GM12801 (cell line): ENCODE measurements around the gene RNU5D-1.

Experiments used
- TF ChIP-seq, protein P1 (sequence below): IDR thresholded peaks from one replicate; pipeline ENCODE4 v1.5.1; 2011; ENCODE audit warnings: control low read depth; ENCODE audit not compliant: insufficient read length; ENCODE audit errors: extremely low read depth

Gene RNU5D-1

DNA sequence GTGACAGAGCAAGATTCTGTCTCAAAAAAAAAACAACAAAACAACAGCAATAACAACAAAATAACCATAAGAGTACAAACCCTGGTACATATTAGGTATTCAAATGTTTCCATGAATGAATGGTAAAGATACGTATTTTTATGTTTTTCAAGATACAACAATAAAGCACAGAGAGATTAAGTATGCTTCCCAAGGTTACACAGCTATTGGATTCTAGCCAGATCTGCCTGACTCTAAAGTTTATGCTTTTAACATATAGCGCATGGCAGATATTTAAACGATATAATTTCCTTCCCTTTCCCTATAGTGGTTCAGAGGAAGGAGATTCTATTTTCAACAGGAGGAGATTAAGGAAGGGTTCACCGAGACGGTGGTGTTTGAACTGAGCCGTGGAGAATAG, 25.5 kb downstream of the RNU5D-1 start:
- TF ChIP-seq, protein P1, sequence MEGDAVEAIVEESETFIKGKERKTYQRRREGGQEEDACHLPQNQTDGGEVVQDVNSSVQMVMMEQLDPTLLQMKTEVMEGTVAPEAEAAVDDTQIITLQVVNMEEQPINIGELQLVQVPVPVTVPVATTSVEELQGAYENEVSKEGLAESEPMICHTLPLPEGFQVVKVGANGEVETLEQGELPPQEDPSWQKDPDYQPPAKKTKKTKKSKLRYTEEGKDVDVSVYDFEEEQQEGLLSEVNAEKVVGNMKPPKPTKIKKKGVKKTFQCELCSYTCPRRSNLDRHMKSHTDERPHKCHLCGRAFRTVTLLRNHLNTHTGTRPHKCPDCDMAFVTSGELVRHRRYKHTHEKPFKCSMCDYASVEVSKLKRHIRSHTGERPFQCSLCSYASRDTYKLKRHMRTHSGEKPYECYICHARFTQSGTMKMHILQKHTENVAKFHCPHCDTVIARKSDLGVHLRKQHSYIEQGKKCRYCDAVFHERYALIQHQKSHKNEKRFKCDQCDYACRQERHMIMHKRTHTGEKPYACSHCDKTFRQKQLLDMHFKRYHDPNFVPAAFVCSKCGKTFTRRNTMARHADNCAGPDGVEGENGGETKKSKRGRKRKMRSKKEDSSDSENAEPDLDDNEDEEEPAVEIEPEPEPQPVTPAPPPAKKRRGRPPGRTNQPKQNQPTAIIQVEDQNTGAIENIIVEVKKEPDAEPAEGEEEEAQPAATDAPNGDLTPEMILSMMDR = no peak

DNA sequence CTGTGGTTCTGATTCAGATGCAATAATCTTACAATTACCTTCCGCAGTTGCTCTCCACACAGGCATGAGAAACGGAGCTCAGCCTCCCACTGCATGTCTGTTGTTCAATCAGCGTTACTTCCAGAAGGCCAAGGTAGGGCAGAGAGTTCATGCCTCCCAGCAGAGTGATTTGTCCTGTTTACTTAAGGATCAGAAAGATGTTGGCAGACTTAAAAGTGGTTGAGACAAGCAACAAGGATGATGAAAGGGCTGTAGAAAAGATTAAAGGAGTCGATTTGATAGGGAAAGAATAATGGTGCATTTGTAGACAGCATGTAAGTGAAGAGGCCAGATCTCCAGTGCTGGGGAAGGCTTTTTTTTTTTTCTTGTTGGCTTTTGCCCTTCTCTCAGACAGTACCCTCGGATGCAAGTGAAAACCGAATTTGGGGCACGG, 29.8 kb downstream of the RNU5D-1 start:
- TF ChIP-seq, protein P1 = no peak

DNA sequence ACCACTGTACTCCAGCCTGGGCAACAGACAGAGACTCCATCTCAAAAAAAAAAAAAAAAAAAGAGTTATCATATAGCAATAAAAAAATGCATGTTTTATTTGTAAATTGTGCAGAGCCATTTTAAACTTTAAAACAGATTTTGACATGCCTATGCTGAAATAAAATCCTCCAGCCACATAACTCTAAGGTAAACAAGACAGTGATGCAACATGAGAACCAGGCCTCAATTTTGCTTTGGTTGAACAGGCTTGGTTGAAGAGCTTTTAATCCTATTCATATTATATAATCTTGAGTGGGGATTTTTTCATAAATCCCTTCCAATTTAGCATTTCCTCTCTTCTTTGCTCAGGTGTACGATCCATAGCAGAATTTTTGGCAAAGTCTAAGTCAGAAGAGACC, 30.4 kb downstream of the RNU5D-1 start:
- TF ChIP-seq, protein P1 = no peak

DNA sequence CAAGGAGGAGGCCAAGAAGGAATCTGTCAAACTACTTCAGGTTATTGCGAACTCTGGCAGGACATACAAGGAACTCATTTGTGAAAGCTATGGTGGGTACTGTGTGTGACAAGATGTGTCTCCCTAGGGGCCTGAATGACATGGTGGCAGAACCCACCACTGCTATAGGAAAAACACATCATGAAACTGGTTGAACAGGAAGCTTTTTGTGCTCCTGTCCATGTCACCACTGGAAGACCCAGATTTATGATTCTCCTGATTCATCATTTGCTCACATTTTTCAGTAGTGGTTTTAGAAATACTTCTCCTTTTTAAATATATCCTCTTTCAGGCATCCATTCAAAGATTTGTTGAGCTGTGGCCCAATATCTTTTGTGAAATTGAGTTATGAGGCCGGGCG, 32.8 kb downstream of the RNU5D-1 start:
- TF ChIP-seq, protein P1 = no peak

DNA sequence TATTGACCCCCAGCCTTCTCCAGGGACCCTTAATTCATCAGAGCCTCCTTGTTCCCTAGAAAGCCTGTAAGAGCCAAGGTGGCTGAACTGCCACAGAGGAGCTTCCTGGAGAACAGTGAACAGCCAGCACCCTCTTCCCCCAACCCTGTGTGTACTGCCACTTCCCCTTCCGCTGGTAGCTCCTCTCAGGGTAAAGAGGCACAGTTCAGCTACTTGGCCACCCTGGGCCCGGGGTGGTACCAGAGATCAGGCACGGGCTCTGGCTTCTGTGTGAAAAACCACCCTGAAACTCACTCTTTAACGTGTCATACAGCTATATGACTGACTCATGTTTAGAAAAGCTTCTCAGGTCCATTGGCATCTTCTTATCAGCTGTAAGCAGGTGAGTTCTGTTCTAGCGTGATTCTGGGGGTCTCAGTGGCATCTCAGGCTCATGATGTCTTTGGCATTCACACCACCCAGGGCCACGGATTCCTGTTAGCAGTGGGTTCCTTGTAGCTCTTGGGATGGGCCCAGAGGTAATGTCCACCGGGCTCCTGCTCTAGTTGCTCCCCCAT, 34.1 kb downstream of the RNU5D-1 start:
- TF ChIP-seq, protein P1 = no peak

DNA sequence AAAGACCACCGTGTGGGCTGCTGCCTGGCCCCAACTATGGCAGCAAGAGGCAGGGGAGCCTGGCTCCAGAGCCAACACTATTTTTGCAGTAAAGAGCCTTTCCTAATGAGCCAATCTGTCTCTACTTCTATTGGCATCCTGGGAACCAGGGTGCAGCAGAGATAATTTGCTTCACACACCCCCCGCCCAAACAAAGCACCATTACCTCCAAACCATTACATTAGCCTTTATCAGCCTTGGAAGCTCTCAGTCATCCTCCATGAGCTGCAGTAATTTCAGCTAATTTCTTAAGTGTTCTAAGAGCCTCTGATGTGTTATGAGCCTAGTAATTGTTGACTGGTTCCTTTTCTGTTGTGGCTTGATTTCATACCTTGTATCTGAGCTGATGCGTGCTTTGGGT, 34.9 kb downstream of the RNU5D-1 start:
- TF ChIP-seq, protein P1 = no peak

DNA sequence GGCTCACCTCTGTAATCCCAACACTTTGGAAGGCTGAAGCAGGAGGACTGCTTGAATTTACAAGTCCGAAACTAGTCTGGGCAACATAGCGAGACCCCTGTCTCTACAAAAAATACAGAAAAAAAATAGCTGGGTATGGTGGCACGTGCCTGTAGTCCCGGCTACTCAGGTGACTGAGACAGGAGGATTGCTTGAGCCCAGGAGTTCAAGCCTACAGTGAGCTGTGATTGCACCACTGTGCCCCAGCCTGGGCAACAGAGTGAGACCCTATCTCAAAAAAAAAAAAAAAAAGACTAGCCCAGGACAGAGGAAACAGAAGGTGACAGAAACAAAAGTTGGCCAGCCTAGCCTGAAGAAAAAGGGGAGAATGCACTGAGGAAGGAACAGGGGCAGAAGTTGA, 35.3 kb downstream of the RNU5D-1 start:
- TF ChIP-seq, protein P1 = no peak
